Thyroid gland (tissue), 4 donors: ENCODE results near the gene ITGB1BP2.

Experiments used
- POLR2A ChIP-seq, 2 donors: fragments of 450-650 bp; IDR thresholded peaks; one replicate each; pipeline ENCODE4 v1.6.1; 2017; ENCODE audit warnings: antibody characterized with exemption in 2 of 2, mild to moderate bottlenecking in 2 of 2, moderate library complexity in 1 of 2
- TF ChIP-seq, protein P1 (sequence below), 6 experiments: fragments of 200-600 bp in 3 of 6; fragments of 450-650 bp in 3 of 6; sonication (generic) in 3 of 6; IDR thresholded peaks; one replicate each; pipeline ENCODE4 v1.5.1; 2016 to 2019; ENCODE audit warnings: antibody characterized with exemption in 6 of 6, mild to moderate bottlenecking in 2 of 6, inconsistent platforms in 1 of 6, moderate library complexity in 1 of 6

- TF ChIP-seq, protein P1, sequence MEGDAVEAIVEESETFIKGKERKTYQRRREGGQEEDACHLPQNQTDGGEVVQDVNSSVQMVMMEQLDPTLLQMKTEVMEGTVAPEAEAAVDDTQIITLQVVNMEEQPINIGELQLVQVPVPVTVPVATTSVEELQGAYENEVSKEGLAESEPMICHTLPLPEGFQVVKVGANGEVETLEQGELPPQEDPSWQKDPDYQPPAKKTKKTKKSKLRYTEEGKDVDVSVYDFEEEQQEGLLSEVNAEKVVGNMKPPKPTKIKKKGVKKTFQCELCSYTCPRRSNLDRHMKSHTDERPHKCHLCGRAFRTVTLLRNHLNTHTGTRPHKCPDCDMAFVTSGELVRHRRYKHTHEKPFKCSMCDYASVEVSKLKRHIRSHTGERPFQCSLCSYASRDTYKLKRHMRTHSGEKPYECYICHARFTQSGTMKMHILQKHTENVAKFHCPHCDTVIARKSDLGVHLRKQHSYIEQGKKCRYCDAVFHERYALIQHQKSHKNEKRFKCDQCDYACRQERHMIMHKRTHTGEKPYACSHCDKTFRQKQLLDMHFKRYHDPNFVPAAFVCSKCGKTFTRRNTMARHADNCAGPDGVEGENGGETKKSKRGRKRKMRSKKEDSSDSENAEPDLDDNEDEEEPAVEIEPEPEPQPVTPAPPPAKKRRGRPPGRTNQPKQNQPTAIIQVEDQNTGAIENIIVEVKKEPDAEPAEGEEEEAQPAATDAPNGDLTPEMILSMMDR (IDR thresholded peaks at IDR 0.05): no peak
- TF ChIP-seq POLR2A (IDR thresholded peaks at IDR 0.05): no peak
Measured at GRCh38 chrX:71269801-71270395, 31.7 kb upstream of the ITGB1BP2 start.
